GM12873 (cell line): ENCODE data around the gene CDK5RAP1.

Source experiments
- TF ChIP-seq, protein P1 (sequence below): IDR thresholded peaks from 2 replicates; pipeline ENCODE4 v1.5.1; 2012; ENCODE audit warnings: low read depth, mild to moderate bottlenecking, moderate library complexity, low read length, control low read depth; ENCODE audit not compliant: insufficient read depth; ENCODE audit errors: missing control alignments

Gene CDK5RAP1

DNA sequence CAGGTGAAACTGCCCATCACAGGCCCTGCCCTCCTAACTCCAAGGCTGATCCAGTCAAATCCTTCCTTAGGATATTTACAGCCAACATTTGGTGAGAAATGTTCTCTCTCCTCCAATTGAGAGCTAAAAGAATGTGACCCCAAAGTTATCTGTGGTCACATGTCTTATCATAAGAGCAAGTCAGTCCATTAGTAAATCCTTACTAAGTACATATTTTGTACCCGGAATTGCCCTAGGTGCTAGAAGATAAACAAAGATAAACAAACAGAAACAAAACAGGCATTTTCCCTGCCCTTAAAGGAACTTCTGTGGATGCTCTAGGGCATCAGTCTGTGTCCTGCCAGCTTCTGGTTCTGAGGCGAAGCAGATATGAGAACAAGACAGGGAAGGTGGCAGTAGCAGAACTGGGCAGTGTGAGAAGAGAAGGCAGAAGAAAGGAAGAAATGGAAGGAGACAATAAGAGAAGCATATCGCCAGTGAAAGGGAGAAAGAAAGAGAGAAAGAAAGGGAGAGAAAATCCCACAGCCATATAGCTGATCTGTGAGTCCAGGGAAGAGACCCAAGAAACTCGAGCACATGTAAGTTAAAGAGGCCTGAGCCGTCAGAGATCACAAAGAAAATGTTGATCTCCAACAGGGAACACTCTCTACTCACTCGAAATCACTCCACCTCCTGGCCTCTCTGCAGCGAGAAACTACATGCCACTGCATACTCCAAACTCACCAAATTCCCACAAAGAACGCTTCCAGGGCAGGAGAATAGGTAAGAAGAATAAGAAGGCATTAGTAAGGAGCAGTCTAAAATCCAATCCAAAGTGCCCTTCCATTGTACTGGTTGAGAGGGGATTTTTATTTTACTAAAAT, 41.7 kb downstream of the CDK5RAP1 start:
- TF ChIP-seq, protein P1, sequence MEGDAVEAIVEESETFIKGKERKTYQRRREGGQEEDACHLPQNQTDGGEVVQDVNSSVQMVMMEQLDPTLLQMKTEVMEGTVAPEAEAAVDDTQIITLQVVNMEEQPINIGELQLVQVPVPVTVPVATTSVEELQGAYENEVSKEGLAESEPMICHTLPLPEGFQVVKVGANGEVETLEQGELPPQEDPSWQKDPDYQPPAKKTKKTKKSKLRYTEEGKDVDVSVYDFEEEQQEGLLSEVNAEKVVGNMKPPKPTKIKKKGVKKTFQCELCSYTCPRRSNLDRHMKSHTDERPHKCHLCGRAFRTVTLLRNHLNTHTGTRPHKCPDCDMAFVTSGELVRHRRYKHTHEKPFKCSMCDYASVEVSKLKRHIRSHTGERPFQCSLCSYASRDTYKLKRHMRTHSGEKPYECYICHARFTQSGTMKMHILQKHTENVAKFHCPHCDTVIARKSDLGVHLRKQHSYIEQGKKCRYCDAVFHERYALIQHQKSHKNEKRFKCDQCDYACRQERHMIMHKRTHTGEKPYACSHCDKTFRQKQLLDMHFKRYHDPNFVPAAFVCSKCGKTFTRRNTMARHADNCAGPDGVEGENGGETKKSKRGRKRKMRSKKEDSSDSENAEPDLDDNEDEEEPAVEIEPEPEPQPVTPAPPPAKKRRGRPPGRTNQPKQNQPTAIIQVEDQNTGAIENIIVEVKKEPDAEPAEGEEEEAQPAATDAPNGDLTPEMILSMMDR, result no peak

DNA sequence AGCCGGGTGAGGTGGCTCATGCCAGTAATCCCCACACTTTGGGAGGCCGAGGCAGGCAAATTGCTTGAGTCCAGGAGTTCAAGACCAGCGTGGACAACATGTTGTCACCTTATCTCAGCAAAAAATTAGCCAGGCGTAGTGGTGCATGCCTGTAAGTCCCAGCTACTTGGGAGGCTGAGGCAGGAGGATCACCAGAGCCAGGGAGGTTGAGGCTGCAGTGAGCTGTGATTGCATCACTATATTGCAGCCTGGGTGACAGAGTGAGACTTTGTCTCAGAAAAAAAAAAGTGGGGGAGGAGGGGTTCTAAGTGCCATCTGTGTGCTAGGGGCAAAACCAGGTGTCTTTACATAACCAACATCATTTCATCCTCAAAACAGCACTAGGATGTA, 48.3 kb downstream of the CDK5RAP1 start:
- TF ChIP-seq, protein P1, result no peak

DNA sequence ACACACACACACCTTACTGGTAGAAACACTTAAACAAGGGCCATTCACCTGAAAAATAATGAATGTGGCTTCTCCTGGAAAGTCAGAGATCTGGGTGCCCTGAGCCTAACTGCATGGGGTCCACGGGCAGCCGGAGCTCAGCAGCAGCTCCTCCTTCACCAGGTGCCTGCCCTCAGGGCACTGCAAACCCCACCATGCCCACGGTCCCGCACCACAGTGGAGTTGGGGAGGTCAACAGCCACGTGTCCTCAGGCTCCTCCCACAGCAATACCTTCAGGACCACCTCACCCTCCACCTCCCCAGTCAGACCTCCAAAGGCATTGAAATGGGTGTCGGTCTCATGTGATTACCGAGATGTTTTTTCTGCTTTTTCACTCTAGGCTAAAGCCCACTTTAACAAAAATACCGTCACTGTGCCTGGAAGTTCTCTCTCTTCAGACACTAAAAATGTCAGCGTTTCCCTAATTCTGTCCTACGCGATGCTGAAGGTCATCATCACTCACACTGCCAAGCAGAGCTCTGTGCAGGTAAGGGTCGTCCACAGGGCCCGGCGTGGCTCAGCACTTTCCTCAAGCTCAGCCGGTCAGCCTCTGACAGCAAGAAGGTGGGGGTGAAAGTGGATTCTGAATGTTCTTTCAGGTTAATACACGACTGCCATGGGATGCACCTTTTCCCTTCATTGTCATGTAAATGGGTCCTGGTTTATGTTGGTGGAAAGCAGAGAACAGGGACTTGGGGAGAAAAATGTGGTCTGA, 48.9 kb downstream of the CDK5RAP1 start:
- TF ChIP-seq, protein P1, result no peak

DNA sequence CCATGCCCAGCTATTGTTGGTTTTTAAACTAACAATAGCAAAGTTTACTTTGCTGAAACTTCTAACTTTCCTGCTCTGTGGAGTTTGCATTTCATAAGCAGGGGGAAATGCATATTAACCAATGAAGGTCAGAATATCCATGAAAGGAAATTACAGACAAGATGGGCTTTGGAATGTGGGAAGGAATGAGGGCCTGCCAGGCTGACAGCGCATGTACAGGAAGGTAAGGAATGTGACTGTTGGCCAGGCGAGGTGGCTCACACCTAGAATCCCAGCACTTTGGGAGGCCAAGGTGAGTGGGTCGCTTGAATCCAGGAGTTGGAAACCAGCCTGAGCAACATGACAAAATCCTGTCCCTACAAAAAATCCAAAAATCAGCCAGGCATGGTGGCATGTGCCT, 49.6 kb downstream of the CDK5RAP1 start:
- TF ChIP-seq, protein P1, result no peak

DNA sequence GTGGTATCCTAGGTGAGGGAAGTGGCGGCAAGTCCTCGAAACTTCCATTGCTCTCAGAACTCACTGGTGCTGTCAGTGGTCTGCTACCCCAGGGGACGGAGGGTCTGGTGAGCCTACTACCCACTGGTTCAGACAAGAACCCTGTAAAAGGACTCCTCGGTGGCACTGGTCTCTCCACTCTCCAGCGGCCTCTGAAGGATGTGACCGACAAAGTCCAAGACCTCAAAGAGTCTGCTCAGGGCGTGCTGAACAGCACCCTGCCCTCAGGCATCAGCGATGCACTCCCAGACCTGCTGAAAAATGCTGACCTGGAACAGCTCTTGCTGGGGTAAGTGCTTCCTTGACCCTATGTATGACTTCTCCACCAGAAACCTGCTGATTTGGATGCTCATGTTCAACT, 51.8 kb downstream of the CDK5RAP1 start:
- TF ChIP-seq, protein P1, result no peak

DNA sequence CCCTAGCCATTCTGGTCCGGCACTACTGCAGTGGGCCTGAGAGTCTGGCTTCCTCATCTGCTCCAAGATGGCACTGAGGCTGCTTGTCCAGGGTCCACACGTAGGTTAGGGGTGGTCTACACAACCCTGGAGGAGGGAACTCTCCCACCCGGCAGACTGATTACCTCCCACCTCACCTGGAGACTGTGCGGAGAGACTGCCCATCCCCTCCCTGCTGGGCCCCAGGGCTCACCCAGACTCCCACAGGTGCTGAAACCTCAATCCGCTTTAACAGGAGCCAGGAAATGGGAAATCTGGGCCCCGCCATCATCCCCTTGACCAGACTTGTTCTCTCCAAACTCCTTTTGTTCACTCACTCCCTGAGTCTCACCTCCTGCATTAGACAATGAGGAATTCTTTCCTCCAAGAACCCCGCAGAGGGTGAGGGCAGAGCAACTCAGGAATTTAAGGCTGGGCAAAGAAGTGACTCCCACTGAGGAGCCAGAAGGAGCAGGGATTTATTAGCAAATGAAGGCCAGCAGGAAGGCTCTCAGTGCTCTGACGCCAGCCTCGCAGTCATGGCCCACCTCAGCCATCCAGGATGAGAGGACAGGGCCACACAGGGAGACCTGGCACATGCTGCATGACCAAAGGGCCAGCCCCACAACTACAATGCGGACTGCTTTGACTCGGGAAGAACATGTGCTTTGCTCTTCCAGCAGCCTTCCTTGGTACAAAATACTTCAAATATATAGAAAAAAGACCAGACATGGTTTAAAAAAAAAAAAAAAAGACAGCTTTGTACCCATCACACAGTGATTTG, 53.0 kb downstream of the CDK5RAP1 start:
- TF ChIP-seq, protein P1, result no peak

DNA sequence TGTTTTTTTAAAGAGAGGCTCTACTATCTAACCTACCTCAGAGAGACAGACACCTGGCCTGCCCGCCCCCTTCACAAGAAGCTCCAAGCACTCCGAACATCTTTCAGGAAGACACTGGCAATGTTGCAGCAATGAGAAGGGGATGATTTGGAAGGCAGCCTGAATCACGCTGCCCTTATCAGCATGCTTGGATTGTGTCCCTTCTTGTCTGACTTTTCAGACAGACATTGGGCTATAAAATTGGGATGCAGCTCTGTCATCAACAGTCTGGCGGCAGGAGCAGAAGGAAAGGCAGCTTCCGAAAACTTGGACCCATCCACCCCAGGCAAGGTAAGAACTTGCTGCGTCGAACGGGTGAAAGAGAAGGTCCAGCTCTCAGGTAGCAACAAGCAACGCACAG, 56.0 kb downstream of the CDK5RAP1 start:
- TF ChIP-seq, protein P1, result no peak
